ENCODE data around the gene SLC12A1.

DNA sequence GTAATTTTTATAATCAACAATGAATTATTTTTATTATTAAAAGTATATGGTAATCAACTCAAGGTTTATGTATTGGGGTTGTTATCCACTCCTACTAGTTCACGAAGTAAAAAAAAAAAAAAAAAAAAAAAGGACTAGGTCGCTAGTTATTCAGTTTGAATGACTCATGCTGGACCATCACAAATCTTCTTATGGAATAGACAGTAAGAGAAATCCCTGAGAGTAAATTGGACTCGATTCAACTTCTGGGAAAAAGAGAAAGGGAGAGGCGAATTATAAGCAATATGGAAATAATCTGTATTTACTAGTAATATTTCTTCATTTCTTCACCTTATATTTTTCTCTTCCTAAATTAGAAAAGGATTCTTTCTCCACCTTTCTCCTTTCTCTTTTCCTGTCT is 30.0 kb upstream of the SLC12A1 start:
- TF ChIP-seq CTCF (IDR thresholded peaks at IDR 0.05; ENCODE audit: low read length) = no peak
- TF ChIP-seq EZH2 (IDR thresholded peaks at IDR 0.05; ENCODE audit: borderline replicate concordance, low read length) = no peak
